NCI-H1048 (cell line): ENCODE results near the gene SLC9B2.
"Not testable (repeated sequence)": the region's sequence is repeated elsewhere in the genome, so short reads cannot be mapped to it uniquely, and the experiment has no call there.

ENCODE experiments used
- DNase-seq: peaks from one replicate; lab custom pipeline; 2025; lab: John Stamatoyannopoulos, UW

The SLC9B2 gene

GRCh38 chr4:103019308-103020124 lies 57.0 kb downstream of the SLC9B2 start, which contains the start of gene SLC9B1:
SLC9B1 (minus strand) TSS chr4:103019705; CDS start chr4:102991711, 27,994 bp downstream.
- no peak for DNase-seq

- no peak for DNase-seq
Measured at GRCh38 chr4:103018391-103019307, 57.9 kb downstream of the SLC9B2 start.

- DNase-seq: no peak
Measured at GRCh38 chr4:103012551-103012950, 64.0 kb downstream of the SLC9B2 start.

- DNase-seq: no peak
Measured at GRCh38 chr4:103012060-103012459, 64.5 kb downstream of the SLC9B2 start.

- no peak for DNase-seq
Measured at GRCh38 chr4:103011378-103012025, 65.1 kb downstream of the SLC9B2 start.

GRCh38 chr4:103010804-103011203 lies 65.8 kb downstream of the SLC9B2 start:
- DNase-seq: no peak

- DNase-seq: peak; percentile 14
Measured at GRCh38 chr4:103008875-103009729, 67.5 kb downstream of the SLC9B2 start.

- no peak for DNase-seq
Measured at GRCh38 chr4:103002551-103002950, 74.0 kb downstream of the SLC9B2 start.

- DNase-seq: no peak
Measured at GRCh38 chr4:102994803-102995202, 81.8 kb downstream of the SLC9B2 start.

GRCh38 chr4:102993985-102994384 lies 82.6 kb downstream of the SLC9B2 start:
- not testable (repeated sequence) for DNase-seq

GRCh38 chr4:102988429-102989020 lies 88.0 kb downstream of the SLC9B2 start:
- DNase-seq: no peak

- DNase-seq: no peak
Measured at GRCh38 chr4:102981005-102981404, 95.6 kb downstream of the SLC9B2 start.
